HG02870 (cell line): ENCODE results near the gene HCRTR1.
"Not testable (repeated sequence)": the region's sequence is repeated elsewhere in the genome, so short reads cannot be mapped to it uniquely, and the experiment has no call there.

Experiments
- ATAC-seq: cut with Tn5 transposase; IDR thresholded peaks from one replicate; pipeline ENCODE4 v1.9.1; 2021; ENCODE audit warnings: mild to moderate bottlenecking, moderate library complexity; ENCODE audit not compliant: unreplicated experiment

HCRTR1 gene

DNA sequence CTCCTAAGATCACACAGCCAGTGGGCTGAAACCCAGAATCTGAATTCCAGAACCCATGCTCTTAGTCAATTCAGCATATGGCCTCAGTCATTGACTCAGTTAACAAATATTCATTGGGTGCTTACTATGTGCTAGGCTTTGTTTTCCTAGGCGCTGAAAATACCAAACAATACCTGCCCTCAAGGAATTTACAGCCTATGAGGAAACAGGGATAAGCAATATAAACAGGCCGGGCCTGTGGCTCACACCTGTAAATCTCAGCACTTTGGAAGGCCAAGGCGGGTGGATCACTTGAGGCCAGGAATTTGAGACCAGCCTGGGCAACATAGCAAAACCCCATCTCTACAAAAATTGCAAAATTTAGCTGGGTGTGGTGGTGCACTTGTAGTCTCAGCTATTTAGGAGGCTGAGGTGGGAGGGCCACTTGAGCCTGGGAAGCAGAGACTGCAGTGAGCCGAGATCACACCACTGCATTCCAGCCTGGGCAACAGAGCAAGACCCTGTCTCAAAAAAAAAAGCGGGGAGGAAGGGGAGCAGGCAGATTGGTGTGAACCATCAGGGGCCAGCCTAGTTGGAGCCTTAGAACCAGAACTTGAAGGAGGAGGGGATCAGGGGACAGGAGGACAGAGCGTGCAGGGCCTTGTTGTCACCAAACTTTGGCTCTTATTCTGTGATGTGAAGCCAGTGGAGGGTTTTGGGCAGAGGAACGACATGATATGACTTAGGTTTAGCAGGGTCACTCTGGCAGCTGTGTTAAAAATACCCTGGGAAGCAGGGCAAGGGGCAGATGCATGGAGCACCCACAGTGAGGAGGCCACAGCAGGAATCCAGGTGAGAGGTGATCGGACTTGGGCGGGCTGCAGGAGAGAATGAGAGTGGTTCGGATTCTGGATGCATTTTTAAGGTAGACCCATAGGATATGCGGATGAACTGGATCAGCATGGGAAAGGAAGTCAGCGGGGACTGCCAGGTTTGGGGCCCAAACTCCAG is 35.4 kb upstream of the HCRTR1 start:
- no peak for ATAC-seq

DNA sequence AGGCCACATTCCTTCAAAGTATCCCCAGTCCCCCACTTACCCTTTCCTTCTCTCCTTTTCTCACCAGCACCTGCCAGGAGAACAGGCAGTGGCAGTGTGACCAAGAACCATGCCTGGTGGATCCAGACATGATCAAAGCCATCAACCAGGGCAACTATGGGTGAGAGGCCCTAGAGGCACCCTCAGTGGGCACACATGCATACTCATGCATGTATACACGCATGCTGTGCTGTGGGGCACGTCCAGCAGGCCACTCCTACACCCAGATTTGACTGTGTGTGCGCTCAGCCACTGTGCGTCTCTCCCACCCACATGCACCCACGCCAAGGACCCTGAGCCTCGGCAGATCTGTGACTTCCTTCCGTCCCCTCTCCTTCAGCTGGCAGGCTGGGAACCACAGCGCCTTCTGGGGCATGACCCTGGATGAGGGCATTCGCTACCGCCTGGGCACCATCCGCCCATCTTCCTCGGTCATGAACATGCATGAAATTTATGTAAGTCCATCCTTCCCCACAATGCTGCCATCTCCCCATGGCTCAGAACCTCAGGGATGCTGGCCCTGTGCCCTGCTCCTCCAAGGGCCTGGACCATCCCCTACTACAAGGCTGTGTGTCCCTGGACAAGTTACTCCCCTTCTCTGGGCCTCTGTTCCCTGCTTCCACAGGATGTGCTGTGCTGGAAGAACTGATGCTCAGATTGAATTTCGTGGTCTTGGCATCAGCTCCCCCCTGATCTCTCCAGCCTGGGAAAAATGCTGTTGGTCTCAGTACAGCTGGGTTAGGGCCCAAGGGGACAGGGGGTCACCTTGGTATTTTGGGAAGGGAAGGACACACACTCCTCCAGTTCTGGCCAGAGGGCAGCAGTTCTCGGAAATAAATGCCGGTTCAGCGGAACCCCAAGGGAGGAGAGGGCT is 34.2 kb upstream of the HCRTR1 start:
- ATAC-seq = no peak

DNA sequence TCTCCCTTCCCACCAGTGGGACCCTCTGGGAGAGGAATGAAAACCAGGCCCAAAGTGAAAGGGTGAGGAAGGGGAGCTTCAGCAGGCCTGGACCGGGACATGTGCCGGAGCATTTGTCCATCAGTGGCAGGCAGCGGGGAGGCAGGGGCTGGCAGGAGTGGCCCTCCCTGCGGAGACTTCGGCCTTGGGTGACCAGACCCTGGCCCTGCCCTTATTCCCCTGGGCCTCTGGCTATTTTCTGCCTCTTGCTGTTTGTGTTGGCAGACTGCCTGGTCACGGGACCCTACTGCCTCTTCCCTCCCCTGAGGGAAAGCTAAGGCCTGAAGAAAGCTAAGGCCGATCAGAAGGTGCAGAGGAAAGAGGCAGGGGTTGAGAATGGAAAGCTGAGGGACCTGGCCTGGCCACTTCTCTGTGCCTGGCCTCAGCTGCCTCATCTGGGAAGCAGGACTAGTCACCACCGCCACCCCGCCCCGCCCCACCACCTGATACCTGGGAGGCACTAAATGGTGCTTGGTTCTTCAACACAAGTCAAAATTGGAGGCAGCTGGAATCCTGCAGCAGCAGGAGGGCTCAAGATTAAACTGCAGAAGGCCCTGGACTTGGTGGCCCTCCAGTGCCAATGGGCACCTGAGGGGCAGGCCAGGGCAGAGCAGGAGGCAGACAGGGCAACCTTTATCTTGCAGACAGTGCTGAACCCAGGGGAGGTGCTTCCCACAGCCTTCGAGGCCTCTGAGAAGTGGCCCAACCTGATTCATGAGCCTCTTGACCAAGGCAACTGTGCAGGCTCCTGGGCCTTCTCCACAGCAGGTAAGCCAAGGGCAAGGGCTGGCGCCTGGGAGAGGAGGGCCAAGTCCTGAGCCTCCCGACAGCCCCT is 33.3 kb upstream of the HCRTR1 start:
- no peak for ATAC-seq

DNA sequence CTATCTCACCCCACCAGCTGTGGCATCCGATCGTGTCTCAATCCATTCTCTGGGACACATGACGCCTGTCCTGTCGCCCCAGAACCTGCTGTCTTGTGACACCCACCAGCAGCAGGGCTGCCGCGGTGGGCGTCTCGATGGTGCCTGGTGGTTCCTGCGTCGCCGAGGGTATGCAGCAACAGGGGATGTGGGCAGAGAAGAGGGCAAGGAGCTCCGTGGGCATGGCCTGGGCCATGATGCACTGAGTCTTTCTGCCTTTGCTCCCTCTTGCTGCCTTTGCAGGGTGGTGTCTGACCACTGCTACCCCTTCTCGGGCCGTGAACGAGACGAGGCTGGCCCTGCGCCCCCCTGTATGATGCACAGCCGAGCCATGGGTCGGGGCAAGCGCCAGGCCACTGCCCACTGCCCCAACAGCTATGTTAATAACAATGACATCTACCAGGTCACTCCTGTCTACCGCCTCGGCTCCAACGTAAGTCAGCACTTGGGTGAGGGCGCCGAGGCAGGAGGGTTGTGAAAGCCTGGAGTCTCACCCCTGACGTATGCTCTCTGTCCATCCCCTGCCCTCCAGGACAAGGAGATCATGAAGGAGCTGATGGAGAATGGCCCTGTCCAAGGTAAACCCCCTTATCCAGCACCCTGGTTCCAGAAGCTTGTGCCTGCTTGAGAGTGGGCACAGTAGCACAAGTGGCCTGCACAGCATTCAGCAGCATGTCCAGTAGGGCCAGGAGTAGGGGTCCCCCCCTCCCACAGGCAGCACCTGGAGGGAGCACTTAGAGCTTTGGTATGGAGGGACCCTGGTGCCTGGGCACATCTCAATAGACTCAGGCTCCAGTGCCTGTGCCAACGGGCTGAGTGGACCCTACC is 32.4 kb upstream of the HCRTR1 start:
- no peak for ATAC-seq

DNA sequence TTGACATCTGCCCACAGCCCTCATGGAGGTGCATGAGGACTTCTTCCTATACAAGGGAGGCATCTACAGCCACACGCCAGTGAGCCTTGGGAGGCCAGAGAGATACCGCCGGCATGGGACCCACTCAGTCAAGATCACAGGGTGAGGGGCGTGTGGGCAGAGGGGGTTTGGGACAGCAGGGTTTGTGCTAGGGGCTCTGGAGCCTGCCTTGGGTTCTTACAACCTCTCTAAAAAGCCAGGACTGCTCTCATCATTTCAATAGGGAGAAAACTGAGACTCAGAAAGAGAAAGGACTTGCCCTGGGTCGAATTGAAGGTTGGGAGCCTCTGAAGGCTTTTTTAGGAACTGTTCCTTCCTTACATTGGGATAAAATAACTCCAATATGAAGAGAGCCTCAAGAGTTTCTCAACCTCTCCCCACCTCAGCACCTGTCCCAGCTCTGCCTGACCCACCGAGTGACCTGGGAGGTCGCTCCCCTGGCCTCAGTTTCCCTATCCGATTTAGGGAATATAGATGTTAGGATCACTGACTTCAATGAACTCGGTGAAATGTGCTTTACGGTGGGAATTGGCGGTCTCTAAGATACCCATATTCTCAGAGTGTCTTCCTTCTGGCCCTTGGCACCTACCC is 31.6 kb upstream of the HCRTR1 start:
- no peak for ATAC-seq

DNA sequence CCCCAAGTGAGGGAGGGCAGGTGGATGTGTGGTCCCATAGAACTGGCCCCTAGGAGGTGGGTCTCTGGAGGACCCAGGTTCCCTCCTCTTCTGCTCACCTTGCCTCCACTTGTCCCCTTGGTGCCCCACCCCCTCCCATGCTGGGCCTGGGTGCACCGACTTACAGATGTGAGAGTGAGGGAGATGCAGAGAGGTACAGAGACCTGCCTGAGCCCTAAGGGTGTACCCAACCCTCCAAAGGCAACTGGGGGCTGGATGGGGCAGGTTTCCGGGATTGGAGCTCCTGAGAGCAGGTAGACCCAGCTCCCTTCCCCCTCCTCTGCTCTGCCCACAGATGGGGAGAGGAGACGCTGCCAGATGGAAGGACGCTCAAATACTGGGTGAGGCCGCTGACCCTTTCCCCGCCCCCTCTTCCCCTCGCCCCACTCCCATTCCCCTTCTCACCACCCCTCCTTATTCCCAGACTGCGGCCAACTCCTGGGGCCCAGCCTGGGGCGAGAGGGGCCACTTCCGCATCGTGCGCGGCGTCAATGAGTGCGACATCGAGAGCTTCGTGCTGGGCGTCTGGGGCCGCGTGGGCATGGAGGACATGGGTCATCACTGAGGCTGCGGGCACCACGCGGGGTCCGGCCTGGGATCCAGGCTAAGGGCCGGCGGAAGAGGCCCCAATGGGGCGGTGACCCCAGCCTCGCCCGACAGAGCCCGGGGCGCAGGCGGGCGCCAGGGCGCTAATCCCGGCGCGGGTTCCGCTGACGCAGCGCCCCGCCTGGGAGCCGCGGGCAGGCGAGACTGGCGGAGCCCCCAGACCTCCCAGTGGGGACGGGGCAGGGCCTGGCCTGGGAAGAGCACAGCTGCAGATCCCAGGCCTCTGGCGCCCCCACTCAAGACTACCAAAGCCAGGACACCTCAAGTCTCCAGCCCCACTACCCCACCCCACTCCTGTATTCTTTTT is 30.8 kb upstream of the HCRTR1 start:
- no peak for ATAC-seq

DNA sequence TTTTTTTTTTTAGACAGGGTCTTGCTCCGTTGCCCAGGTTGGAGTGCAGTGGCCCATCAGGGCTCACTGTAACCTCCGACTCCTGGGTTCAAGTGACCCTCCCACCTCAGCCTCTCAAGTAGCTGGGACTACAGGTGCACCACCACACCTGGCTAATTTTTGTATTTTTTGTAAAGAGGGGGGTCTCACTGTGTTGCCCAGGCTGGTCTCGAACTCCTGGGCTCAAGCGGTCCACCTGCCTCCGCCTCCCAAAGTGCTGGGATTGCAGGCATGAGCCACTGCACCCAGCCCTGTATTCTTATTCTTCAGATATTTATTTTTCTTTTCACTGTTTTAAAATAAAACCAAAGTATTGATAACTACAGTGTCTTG is 30.2 kb upstream of the HCRTR1 start:
- ATAC-seq = not testable (repeated sequence)

DNA sequence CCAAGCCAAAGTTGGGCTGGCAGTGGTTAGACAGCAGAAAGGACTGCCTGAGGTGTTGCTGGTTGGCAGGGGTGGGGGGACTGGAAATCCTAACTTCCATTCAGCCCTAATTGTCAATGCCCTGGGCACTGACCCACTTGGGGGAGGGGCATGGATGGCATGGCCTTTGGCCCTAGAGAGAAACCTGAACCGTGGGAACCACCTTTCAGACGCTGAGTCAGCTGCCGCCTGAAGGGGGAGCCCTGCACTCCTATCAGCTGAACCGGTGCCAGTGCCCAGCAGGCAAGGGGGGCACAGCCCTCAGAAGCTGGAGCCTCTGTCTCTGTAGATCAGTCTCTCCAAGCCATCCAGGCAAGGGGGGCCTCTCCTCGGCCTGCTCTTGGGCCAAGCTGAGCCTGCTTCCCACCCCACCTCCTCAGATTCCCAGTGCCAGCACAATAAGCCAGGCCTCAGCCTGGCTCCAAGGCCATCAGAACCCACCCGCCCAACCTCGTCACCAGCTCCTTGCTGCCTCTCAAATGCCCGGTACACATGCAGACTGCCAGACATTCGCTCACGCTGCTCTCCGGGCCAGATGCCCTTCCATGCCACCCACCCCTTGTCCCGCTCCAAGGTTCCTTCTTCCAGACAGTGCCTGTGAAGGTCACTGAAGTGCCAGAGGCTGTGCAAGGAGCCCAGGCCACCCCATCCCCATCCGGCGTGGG is 29.6 kb upstream of the HCRTR1 start:
- ATAC-seq = no peak

DNA sequence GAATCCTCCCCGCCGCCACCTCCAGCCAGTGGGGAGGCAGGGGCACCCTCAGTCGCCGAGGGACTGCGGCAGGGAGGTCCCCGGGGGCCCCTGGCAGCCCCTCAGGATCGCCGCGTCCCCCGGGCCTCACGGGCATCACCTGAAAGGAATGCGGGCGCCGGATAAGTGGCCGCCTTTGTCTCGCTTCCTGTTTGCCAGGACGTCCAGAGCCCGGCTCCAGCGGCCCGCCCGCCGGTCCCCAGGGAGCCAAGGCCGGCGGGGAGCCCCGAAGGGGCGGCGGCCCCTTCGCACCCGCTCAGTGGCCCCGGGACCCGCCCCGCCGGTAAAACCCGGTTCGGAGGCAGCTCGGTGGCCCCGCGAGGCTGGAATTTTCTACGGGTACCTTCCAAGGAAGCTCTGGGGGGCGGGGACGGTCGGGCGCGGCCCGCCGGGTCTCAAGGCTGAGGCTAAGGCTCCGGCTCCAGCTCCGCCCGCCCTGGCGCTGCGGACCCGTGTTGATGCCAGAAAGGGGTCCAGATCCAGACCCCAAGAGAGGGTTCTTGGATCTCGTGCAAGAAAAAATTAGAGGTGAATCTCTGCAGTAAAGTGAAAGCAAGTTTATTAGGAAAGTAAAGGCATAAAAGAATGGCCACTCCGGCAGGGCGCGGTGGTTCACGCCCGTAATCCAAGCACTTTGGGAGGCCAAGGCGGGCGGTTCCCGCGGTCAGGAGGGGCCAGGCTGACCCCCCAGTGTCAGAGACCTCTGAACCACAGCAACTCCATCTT is 28.6 kb upstream of the HCRTR1 start:
- ATAC-seq = no peak

DNA sequence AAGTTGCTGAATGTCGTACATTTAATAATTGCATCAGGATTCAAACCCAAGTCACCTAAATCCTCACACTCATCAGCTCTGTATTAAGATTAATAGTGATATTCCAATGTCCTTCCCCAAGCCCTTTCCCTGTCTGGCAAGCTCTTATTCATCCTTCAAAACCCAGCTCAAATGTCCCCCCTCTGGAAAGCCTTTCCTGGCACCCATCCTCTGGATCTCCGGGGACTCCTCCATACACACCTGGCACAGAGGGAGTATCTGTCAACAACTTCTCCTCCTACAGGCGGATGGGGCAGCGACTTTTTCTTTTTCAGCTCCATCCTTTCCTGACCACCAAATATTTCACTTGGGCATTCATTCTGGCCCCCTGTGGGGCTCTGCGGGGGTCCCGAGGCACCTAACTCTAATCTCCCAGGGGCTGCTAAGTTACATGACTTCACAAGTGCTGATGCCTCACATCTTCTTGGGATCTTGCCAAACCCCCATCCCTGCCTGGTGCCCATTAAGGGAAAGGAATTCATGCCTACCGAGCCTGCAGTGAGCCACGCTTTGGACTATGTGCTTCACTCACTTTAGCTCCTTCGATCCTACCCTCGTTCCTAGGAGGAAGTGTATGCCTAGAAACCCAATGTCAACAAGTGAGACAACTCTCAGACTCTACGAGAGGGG is 25.9 kb upstream of the HCRTR1 start:
- no peak for ATAC-seq

DNA sequence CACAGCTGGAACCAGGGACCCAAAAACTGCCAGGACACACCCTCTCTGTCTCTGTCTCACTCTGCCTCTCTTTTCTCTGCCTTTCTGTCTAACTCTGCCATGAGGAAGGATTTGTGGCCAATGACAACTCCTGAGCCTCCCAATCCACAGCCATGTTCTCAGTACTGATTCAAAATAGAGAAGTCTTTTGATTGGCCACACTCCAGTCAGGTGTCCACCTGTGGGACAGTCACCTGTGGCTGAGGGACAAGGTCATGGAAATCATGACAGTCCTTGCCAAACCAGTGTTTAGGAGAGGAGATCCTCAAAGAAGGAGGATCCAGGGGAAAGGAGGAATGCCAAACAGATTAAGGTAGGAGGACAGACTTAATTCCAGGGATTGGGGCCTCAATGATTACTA is 25.4 kb upstream of the HCRTR1 start:
- ATAC-seq = no peak

DNA sequence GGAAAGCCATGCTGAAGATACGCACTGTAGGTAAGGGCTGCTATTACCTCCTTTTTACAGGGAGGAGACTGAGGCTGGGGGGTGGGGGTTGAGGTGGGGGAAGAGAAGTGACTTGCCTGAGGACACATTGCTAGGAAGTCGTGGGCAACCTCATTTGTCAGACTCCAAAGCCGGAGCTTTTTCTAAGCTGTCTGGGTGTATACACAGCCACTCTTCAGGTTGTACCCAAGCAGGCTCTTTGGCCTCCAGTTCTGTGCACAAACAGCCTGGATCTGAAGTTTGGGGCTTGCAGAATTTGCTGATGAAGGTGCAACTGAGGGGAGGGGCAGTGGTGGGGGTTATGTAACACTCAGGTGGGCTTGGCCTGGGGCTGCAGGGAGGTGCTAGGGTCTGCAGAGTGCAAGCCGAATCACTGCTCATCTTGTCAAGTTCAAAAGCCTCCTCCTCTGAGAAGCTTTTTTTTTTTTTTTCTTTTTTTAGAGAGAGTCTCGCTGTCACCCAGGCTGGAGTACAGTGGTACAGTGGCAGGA is 24.3 kb upstream of the HCRTR1 start:
- no peak for ATAC-seq

DNA sequence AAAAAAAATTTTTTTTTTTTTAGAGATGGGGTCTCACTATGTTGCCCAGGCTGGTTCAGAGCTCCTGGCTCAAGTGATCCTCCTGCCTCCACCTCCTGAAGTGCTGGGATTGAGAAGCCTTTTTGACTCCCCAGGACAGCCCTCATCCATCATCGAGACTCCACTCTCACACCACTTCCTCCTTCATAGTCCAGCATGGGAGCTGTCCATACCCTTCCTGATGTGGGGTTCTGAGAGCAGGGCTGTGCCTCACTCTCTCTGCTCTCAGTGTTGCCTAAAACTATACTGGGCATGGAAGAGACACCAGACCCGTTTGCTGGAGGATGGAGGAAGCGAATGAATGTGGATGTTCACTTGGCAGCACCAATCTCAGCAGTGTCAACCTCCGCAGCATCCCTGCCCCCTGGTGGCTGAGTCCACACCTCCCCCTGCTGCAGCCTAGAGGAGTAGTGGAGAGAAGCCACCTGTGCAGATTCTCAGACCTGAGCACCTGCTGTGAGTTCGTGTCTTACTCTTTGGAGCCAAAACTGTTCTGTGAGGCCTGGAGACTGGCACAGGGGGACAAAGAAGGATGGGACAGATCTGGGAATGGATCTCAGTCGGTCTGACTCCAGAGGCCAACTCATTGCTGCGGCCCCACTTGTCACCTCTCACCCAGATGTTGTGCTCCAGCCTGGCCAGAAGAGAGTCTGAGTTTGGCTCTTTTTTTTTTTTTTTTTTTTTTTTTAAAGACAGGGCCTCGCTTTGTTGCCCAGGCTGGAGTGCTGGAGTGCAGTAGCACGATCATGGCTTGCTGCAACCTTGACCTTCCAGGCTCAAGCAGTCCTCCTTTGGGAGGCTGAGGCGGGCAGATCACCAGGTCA is 23.5 kb upstream of the HCRTR1 start:
- no peak for ATAC-seq

DNA sequence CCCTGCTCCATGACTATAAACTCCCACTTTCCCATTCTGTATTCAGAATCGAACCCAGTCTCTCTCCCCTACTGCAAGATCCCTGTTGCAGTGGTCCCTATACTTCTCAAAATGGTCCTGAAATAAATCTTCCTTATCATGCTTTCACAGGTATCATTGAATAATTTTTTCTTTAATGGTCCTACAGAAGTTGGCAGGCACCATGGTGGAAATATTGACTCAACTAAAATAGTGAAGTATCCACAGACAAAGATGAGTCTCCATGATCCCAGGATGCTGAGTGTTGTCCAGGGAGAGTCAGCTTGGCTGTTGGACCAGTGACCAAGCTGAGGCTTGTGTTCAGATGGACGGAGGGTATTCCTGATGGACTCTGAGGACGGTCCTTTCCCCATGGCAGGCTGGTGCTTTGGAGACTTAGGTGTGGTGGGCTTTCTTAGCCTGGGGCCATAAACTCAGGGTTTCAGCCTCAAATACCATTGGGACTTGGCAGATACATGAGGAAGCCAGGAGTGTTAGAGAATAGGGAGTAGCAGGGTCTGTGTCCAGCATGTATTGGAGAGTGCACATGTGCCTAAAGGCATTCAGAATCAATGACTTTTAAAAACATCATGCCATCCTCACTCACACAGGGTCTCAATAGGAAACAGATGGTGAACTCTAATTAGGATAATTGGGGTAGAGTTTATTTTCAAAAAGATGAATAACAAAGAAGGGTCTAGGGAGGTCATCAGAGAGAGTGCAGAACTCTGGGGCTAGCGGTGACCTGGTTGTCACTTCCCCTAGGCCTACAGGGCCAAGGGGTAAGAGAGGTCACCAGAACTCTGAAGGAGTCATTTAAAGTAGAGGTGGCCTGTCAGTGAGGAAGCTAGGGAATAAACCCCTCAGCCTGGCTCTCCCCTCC is 21.4 kb upstream of the HCRTR1 start:
- ATAC-seq = no peak
